Mesendoderm (in vitro differentiated cells): ENCODE results near the gene RASSF9. TPM values are rescaled to one million over a fixed set of nuclear protein-coding genes. Genes with fewer than 3 reads are reported as not detected.

Experiments used
- DNase-seq: peaks from one replicate; pipeline ENCODE4 v3.0.0; 2013
- H2AK5ac ChIP-seq: 2 replicates; pipeline ENCODE4 v1.6.1; 2013; ENCODE audit warnings: low read length, inconsistent platforms
- H2BK120ac ChIP-seq: 2 replicates; pipeline ENCODE4 v1.6.1; 2013; ENCODE audit warnings: low read depth, mild to moderate bottlenecking, low read length, moderate library complexity, mixed read lengths
- H2BK15ac ChIP-seq: replicated peaks from 2 replicates; pipeline ENCODE4 v1.6.1; 2013; ENCODE audit warnings: low read depth, mild to moderate bottlenecking, moderate library complexity
- H2BK5ac ChIP-seq: 2 replicates; pipeline ENCODE4 v1.6.1; 2013; ENCODE audit warnings: low read length, inconsistent platforms
- H3K18ac ChIP-seq: 2 replicates; pipeline ENCODE4 v1.6.1; 2013; ENCODE audit warnings: mild to moderate bottlenecking, low read length, mixed read lengths
- H3K23ac ChIP-seq: one replicate; pipeline ENCODE4 v1.6.1; 2013; ENCODE audit warnings: low read length
- H3K27ac ChIP-seq: 2 replicates; pipeline ENCODE4 v1.5.1; 2013; ENCODE audit warnings: low read depth, mild to moderate bottlenecking, inconsistent platforms, low read length, moderate library complexity
- H3K27me3 ChIP-seq: 2 replicates; pipeline ENCODE4 v1.6.1; 2013; ENCODE audit warnings: low read length, control low read depth, mild to moderate bottlenecking, inconsistent platforms; ENCODE audit not compliant: insufficient read depth, poor library complexity
- H3K36me3 ChIP-seq: 2 replicates; pipeline ENCODE4 v1.6.1; 2013; ENCODE audit warnings: low read length, inconsistent platforms; ENCODE audit not compliant: control insufficient read depth, insufficient read depth
- H3K4ac ChIP-seq: one replicate; pipeline ENCODE4 v1.6.1; 2013; ENCODE audit warnings: low read depth, mild to moderate bottlenecking, low read length, moderate library complexity
- H3K4me1 ChIP-seq: 2 replicates; pipeline ENCODE4 v1.6.1; 2013; ENCODE audit warnings: low read depth, low read length, inconsistent platforms; ENCODE audit not compliant: control insufficient read depth
- H3K4me2 ChIP-seq: 2 replicates; pipeline ENCODE4 v1.6.1; 2013; ENCODE audit warnings: low read length
- H3K4me3 ChIP-seq: 2 replicates; pipeline ENCODE4 v1.5.1; 2013; ENCODE audit warnings: mild to moderate bottlenecking, low read length
- H3K56ac ChIP-seq: one replicate; pipeline ENCODE4 v1.6.1; 2013; ENCODE audit warnings: low read length
- H3K79me1 ChIP-seq: 2 replicates; pipeline ENCODE4 v1.6.1; 2013; ENCODE audit warnings: low read length, inconsistent platforms
- H3K79me2 ChIP-seq: 2 replicates; pipeline ENCODE4 v1.6.1; 2013; ENCODE audit warnings: mild to moderate bottlenecking, low read length; ENCODE audit not compliant: control insufficient read depth, insufficient read depth
- H3K9ac ChIP-seq: 2 replicates; pipeline ENCODE4 v1.6.1; 2013; ENCODE audit warnings: low read length, inconsistent platforms
- H4K5ac ChIP-seq: one replicate; pipeline ENCODE4 v1.6.1; 2013; ENCODE audit warnings: low read length
- H4K8ac ChIP-seq: one replicate; pipeline ENCODE4 v1.6.1; 2013; ENCODE audit warnings: low read depth, mild to moderate bottlenecking, control low read depth, low read length, moderate library complexity
- WGBS: extraction: QIAGEN DNeasy Blood & Tissue Kit; methylation state at CpG from one replicate; pipeline ENCODE4 v1.1.7; 2013; ENCODE audit warnings: low lambda C conversion rate, missing lambda C conversion rate; ENCODE audit not compliant: insufficient coverage; ENCODE audit errors: extremely low coverage; 5-methylcytosine and 5-hydroxymethylcytosine counted together
- polyA plus RNA-seq, 2 experiments: library from polyadenylated mRNA; stranded (reverse); fragments of 200-250 nt; gene quantifications; one replicate each; pipeline ENCODE4 v1.2.3, GENCODE V29; 2013

RASSF9 gene
- polyA plus RNA-seq (2013, experiment 1 of 2) = 0.76 TPM
- 0.76 TPM for polyA plus RNA-seq (2013, experiment 2 of 2)

GRCh38 chr12:85836197-85837090, at the start of gene RASSF9:
RASSF9 (minus strand) TSS chr12:85836409; CDS start chr12:85836201, 208 bp downstream.
- no peak within 1 kb of the TSS for H3K4me3 ChIP-seq
- WGBS = no CpG with 5 or more reads among the region's 15 CpGs

GRCh38 chr12:85883763-85884162, 47.6 kb upstream of the RASSF9 start:
- Histone ChIP-seq H3K79me2 (no peaks in the 10 kb centered on the region), H3K4me1 (no peaks in the 10 kb centered on the region), H3K36me3 (no peaks in the 10 kb centered on the region), H2BK120ac (no peak overlapping the region), H3K27me3 (no peaks in the 10 kb centered on the region), H3K18ac (no peak overlapping the region), H3K4me3 (no peak overlapping the region), H3K79me1 (no peaks in the 10 kb centered on the region), H3K27ac (no peak overlapping the region), H3K4ac (no peak overlapping the region), H3K56ac (no peak overlapping the region), H3K23ac (no peak overlapping the region), H3K9ac (no peak overlapping the region), H2AK5ac (no peak overlapping the region), H4K8ac (no peak overlapping the region), H4K5ac (no peak overlapping the region), H2BK5ac (no peak overlapping the region), H3K4me2 (no peak overlapping the region), H2BK15ac (no peak overlapping the region)
- DNase-seq = no peak

More at GRCh38 chr12:85836197-85837090, at the start of gene RASSF9:
- Histone ChIP-seq H3K27ac (peak within 1 kb of the TSS; percentile 87), H3K56ac (peak within 1 kb of the TSS; percentile 91), H3K9ac (peak within 1 kb of the TSS; percentile 61), H3K4me2 (peak within 1 kb of the TSS; percentile 38), H3K27me3 (no peaks in the 10 kb centered on the region), H3K18ac (peak within 1 kb of the TSS; percentile 43), H3K4me1 (peaks cover 6% of the 10 kb centered on the region), H2AK5ac (no peak within 1 kb of the TSS), H2BK5ac (peak within 1 kb of the TSS; percentile 61), H3K79me2 (no peaks in the 10 kb centered on the region), H3K4ac (peak within 1 kb of the TSS; percentile 88), H4K8ac (peak within 1 kb of the TSS; percentile 83), H3K79me1 (no peaks in the 10 kb centered on the region), H3K36me3 (no peaks in the 10 kb centered on the region), H2BK15ac (peak within 1 kb of the TSS; percentile 47), H2BK120ac (peak within 1 kb of the TSS; percentile 89), H3K23ac (no peak within 1 kb of the TSS), H4K5ac (no peak within 1 kb of the TSS)
- peak; percentile 84 for DNase-seq

DNA sequence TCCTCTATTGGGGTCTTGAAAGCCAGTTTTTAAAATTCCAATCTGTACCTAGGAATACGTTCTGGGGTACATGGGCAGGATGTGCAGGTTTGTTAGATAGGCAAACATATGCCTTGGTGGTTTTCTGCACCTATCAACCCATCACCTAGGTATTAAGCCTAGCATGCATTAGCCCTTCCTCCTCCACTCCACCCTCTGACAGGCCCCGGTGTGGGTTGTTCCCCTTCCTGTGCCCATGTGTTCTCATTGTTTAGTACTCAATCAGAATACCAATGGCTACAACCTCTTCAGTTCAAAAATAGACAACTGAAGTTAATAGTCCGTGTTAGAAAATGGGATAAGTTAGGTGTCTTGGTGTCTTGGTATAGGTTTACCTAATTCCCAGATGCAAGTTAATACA, 41.2 kb upstream of the RASSF9 start:
- H2BK120ac ChIP-seq = no peak overlapping the region
- H3K79me1 ChIP-seq = no peaks in the 10 kb centered on the region
- no peak overlapping the region for H3K27ac ChIP-seq
- H3K4ac ChIP-seq = no peak overlapping the region
- peaks cover 7% of the 10 kb centered on the region for H3K79me2 ChIP-seq
- no peak overlapping the region for H4K8ac ChIP-seq
- no peak overlapping the region for H2BK15ac ChIP-seq
- whole genome bisulfite sequencing = no CpG with 5 or more reads among the region's 3 CpGs
- no peak overlapping the region for H3K18ac ChIP-seq
- no peak overlapping the region for H3K23ac ChIP-seq
- H3K4me1 ChIP-seq = no peaks in the 10 kb centered on the region
- no peak overlapping the region for H2AK5ac ChIP-seq
- H4K5ac ChIP-seq = no peak overlapping the region
- no peak for DNase-seq
- H3K4me3 ChIP-seq = no peak overlapping the region
- H3K9ac ChIP-seq = no peak overlapping the region
- H2BK5ac ChIP-seq = no peak overlapping the region
- no peak overlapping the region for H3K56ac ChIP-seq
- H3K4me2 ChIP-seq = peak overlapping the region; percentile 1
- H3K36me3 ChIP-seq = no peaks in the 10 kb centered on the region
- H3K27me3 ChIP-seq = no peaks in the 10 kb centered on the region

DNA sequence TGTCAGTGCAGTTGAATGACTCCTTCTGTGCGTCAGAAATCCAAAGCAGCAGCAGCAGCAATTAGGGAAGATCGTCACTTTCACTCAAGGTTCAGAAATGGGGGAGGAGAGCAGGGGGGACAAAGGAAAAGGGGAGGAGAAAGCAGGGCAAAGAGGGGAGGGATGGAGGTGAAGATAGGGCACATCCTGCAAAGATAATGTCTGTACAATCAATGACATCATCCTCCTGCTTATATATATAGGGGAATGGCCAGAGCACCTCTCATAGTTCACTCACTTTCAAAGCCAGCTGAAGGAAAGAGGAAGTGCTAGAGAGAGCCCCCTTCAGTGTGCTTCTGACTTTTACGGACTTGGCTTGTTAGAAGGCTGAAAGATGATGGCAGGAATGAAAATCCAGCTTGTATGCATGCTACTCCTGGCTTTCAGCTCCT, 37.8 kb upstream of the RASSF9 start, which contains the start of gene NTS:
Gene NTS, plus strand, starts transcription at position 265 of the 431 bp plus-strand sequence. Its CDS starts 109 bp downstream, at position 374.
- no peak within 1 kb of the TSS for H4K8ac ChIP-seq
- peak within 1 kb of the TSS; percentile 11 for H3K4me2 ChIP-seq
- no peaks in the 10 kb centered on the region for H3K36me3 ChIP-seq
- no peak within 1 kb of the TSS for H3K27ac ChIP-seq
- H3K23ac ChIP-seq = no peak within 1 kb of the TSS
- no peak within 1 kb of the TSS for H2BK120ac ChIP-seq
- H3K18ac ChIP-seq = peak within 1 kb of the TSS; percentile 51
- H3K79me1 ChIP-seq = no peaks in the 10 kb centered on the region
- H3K79me2 ChIP-seq = peaks cover 7% of the 10 kb centered on the region
- WGBS = no CpG with 5 or more reads among the region's 3 CpGs
- peak; percentile 96 for DNase-seq
- H2AK5ac ChIP-seq = no peak within 1 kb of the TSS
- no peak within 1 kb of the TSS for H3K4ac ChIP-seq
- H3K9ac ChIP-seq = peak within 1 kb of the TSS; percentile 66
- peak within 1 kb of the TSS; percentile 47 for H3K4me3 ChIP-seq
- H2BK15ac ChIP-seq = no peak within 1 kb of the TSS
- no peak within 1 kb of the TSS for H4K5ac ChIP-seq
- no peak within 1 kb of the TSS for H3K56ac ChIP-seq
- no peaks in the 10 kb centered on the region for H3K27me3 ChIP-seq
- H3K4me1 ChIP-seq = no peaks in the 10 kb centered on the region
- H2BK5ac ChIP-seq = no peak within 1 kb of the TSS

- Histone ChIP-seq H3K56ac (no peak overlapping the region), H2BK15ac (no peak overlapping the region), H3K23ac (no peak overlapping the region), H4K5ac (no peak overlapping the region), H3K27me3 (no peaks in the 10 kb centered on the region), H3K27ac (no peak overlapping the region), H3K4ac (no peak overlapping the region), H3K4me2 (no peak overlapping the region), H2AK5ac (no peak overlapping the region), H3K18ac (no peak overlapping the region), H2BK5ac (no peak overlapping the region), H4K8ac (no peak overlapping the region), H3K79me1 (no peaks in the 10 kb centered on the region), H3K79me2 (peaks cover 7% of the 10 kb centered on the region), H3K4me1 (no peaks in the 10 kb centered on the region), H2BK120ac (no peak overlapping the region), H3K36me3 (no peaks in the 10 kb centered on the region), H3K4me3 (no peak overlapping the region), H3K9ac (no peak overlapping the region)
- peak; percentile 85 for DNase-seq
- WGBS = 100% methylated on average over 1 of the region's 3 CpGs
Measured at GRCh38 chr12:85872497-85873091, 36.4 kb upstream of the RASSF9 start.
